Gastrocnemius medialis (tissue), 4 donors: Measurements from ENCODE around the gene TNFSF12. TPM values are rescaled to one million over a fixed set of nuclear protein-coding genes. Genes with fewer than 3 reads are reported as not detected.

Experiments
- ATAC-seq, 2 donors: fragments of 150-250 bp; one replicate each; pipeline ENCODE4 v1.9.1; 2016
- DNase-seq, 2 donors: peaks; one replicate each; pipeline ENCODE4 v3.0.0-alpha.2; 2019
- H3K27ac ChIP-seq, 4 donors: fragments of 200-600 bp; sonication (generic); 1 replicate in 1 of 4; 2 replicates in 3 of 4; pipeline ENCODE4 v1.5.1; 2016 to 2018; ENCODE audit warnings: mild to moderate bottlenecking in 2 of 4, moderate library complexity in 1 of 4
- H3K27me3 ChIP-seq, 3 donors: fragments of 200-600 bp; sonication (generic) in 2 of 3; 1 replicate in 1 of 3; 2 replicates in 2 of 3; pipeline versions ENCODE4 v1.5.1 to v1.6.0; 2016 to 2019; ENCODE audit warnings: mild to moderate bottlenecking in 1 of 3, moderate library complexity in 1 of 3
- H3K36me3 ChIP-seq, 2 donors: fragments of 200-600 bp; sonication (generic) in 1 of 2; one replicate each; pipeline ENCODE4 v1.5.1; 2017 to 2018
- H3K4me1 ChIP-seq, 2 donors: fragments of 200-600 bp; sonication (generic) in 1 of 2; one replicate each; pipeline ENCODE4 v1.5.1; 2016 to 2017; ENCODE audit warnings: mild to moderate bottlenecking in 2 of 2
- H3K4me3 ChIP-seq, 4 donors: fragments of 200-600 bp; sonication (generic) in 3 of 4; 1 replicate in 1 of 4; 2 replicates in 3 of 4; pipeline ENCODE4 v1.5.1; 2016 to 2019; ENCODE audit warnings: mild to moderate bottlenecking in 2 of 4
- H3K9me3 ChIP-seq, 3 donors: fragments of 200-600 bp; sonication (generic) in 2 of 3; 1 replicate in 1 of 3; 2 replicates in 2 of 3; pipeline ENCODE4 v1.5.1; 2016 to 2019
- CTCF ChIP-seq, 5 experiments: fragments of 450-650 bp in 3 of 5; fragments of 200-600 bp in 2 of 5; sonication (generic) in 2 of 5; IDR thresholded peaks in 4 of 5; conservative IDR thresholded peaks in 1 of 5; 1 replicate in 4 of 5; 2 replicates in 1 of 5; pipeline ENCODE4 v1.5.1; 2016 to 2019; ENCODE audit warnings: antibody characterized with exemption in 5 of 5, mild to moderate bottlenecking in 3 of 5, moderate library complexity in 3 of 5
- POLR2A ChIP-seq, 2 donors: fragments of 450-650 bp; IDR thresholded peaks; one replicate each; pipeline ENCODE4 v1.6.1; 2017; ENCODE audit warnings: antibody characterized with exemption in 2 of 2, mild to moderate bottlenecking in 2 of 2, moderate library complexity in 2 of 2
- in situ Hi-C, 4 donors: fragments of 200-750 bp; cut with MboI; loops; one replicate each; pipeline versions ENCODE4 v1.15.0 to v1.8.0; 2017; ENCODE audit warnings: low sequenced_read_pairs in 4 of 4
- intact Hi-C: fragments of 100-400 bp; cut with DNase I; formaldehyde crosslinking; loops from one replicate; pipeline ENCODE4 v1.15.1; 2023; ENCODE audit warnings: low total_unique reads
- total RNA-seq, 4 donors: library from RNA; depleted of rRNA; stranded (reverse); fragments of >200 nt; gene quantifications; one replicate each; pipeline versions ENCODE4 v1.1.0 to v1.2.3, GENCODE V29; 2016

TNFSF12 gene
- total RNA-seq, 4 donors from 2014 or later = 7.9 to 26.1 (median 16.9) TPM

GRCh38 chr17:7580604-7581575, 32.0 kb downstream of the TNFSF12 start:
- ATAC-seq (no peak), DNase-seq (no peak)
- Histone ChIP-seq H3K4me1 (peaks cover 73 to 74% of the 10 kb centered on the region in 2 donors), H3K4me3 (peak overlapping the region in 2 of 4 donors; percentile 22 to 36), H3K27ac (peak overlapping the region; percentile 98 to 100 (median 99)), H3K27me3 (no peaks in the 10 kb centered on the region), H3K9me3 (no peaks in the 10 kb centered on the region), H3K36me3 (peaks cover 0 to 31% of the 10 kb centered on the region in 2 donors)
- in situ Hi-C loops (no loop called here), intact Hi-C loops (no loop called here)
- TF ChIP-seq POLR2A (IDR thresholded peaks at IDR 0.05) (no peak), CTCF (IDR thresholded peaks at IDR 0.05 in 4 of 5, conservative IDR thresholded peaks at IDR 0.05 in 1 of 5) (no peak)

GRCh38 chr17:7582396-7583252, 33.8 kb downstream of the TNFSF12 start:
- Histone ChIP-seq H3K36me3 (peaks cover 0 to 26% of the 10 kb centered on the region in 2 donors), H3K27ac (peak overlapping the region; percentile 98 to 100 (median 99)), H3K27me3 (no peaks in the 10 kb centered on the region), H3K4me3 (peak overlapping the region; percentile 67 to 84 (median 68)), H3K9me3 (no peaks in the 10 kb centered on the region), H3K4me1 (peaks cover 57 to 59% of the 10 kb centered on the region in 2 donors)
- intact Hi-C loops (no loop called here), in situ Hi-C loops (no loop called here)
- no peak for TF ChIP-seq CTCF (IDR thresholded peaks at IDR 0.05 in 4 of 5, conservative IDR thresholded peaks at IDR 0.05 in 1 of 5)
- TF ChIP-seq POLR2A (IDR thresholded peaks at IDR 0.05) = no peak
- no peak for ATAC-seq
- no peak for DNase-seq

GRCh38 chr17:7583253-7584109, 34.6 kb downstream of the TNFSF12 start, which contains the start of gene MPDU1:
TSS of gene MPDU1 (plus strand) at chr17:7583852. CDS start at chr17:7583863, 11 bp downstream.
- Histone ChIP-seq H3K4me3 (peak within 1 kb of the TSS; percentile 67 to 84 (median 68)), H3K36me3 (peaks cover 0 to 24% of the 10 kb centered on the region in 2 donors), H3K27me3 (no peaks in the 10 kb centered on the region), H3K4me1 (peaks cover 56 to 59% of the 10 kb centered on the region in 2 donors), H3K27ac (peak within 1 kb of the TSS; percentile 98 to 100 (median 99)), H3K9me3 (no peaks in the 10 kb centered on the region)
- in situ Hi-C loops = no loop called here
- intact Hi-C loops = no loop called here
- peak; percentile 87 for ATAC-seq
- peak; percentile 54 to 73 for TF ChIP-seq POLR2A (IDR thresholded peaks at IDR 0.05)
- no peak for TF ChIP-seq CTCF (IDR thresholded peaks at IDR 0.05 in 4 of 5, conservative IDR thresholded peaks at IDR 0.05 in 1 of 5)
- peak; percentile 95 to 97 for DNase-seq
